Measurements from ENCODE around the gene PRDM16.
"Not testable (repeated sequence)": the region's sequence is repeated elsewhere in the genome, so short reads cannot be mapped to it uniquely, and the experiment has no call there.

DNA sequence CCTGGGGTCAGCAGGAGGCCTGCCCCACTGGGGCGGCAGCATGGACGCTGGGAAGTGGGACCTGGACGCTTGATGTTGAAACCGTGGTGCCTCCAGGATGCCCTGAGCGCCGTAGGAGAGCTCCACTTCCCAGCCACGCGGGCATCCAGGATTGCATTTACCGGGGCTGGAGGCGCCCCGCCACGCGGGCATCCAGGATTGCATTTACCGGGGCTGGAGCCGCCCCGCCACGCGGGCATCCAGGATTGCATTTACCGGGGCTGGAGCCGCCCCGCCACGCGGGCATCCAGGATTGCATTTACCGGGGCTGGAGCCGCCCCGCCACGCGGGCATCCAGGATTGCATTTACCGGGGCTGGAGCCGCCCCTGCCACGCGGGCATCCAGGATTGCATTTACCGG is 218.1 kb downstream of the PRDM16 start:
- TF ChIP-seq, protein P1, sequence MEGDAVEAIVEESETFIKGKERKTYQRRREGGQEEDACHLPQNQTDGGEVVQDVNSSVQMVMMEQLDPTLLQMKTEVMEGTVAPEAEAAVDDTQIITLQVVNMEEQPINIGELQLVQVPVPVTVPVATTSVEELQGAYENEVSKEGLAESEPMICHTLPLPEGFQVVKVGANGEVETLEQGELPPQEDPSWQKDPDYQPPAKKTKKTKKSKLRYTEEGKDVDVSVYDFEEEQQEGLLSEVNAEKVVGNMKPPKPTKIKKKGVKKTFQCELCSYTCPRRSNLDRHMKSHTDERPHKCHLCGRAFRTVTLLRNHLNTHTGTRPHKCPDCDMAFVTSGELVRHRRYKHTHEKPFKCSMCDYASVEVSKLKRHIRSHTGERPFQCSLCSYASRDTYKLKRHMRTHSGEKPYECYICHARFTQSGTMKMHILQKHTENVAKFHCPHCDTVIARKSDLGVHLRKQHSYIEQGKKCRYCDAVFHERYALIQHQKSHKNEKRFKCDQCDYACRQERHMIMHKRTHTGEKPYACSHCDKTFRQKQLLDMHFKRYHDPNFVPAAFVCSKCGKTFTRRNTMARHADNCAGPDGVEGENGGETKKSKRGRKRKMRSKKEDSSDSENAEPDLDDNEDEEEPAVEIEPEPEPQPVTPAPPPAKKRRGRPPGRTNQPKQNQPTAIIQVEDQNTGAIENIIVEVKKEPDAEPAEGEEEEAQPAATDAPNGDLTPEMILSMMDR (conservative IDR thresholded peaks at IDR 0.05 in 1 of 2, IDR thresholded peaks at IDR 0.05 in 1 of 2; ENCODE audit: extremely low read depth in 1 of 2, insufficient read depth in 1 of 2, low read depth in 1 of 2, low read length in 2 of 2) = not testable (repeated sequence)
- not testable (repeated sequence) for TF ChIP-seq EZH2 (IDR thresholded peaks at IDR 0.05; ENCODE audit: borderline replicate concordance, low read length)
